Measurements from ENCODE around the gene PCCA. TPM values are rescaled to one million over a fixed set of nuclear protein-coding genes. Genes with fewer than 3 reads are reported as not detected.

Gene PCCA
- total and polyA plus RNA-seq, 2 donors (not counting 1 experiment from before 2014, with no cell fraction given), result 4.8 to 17.4 TPM

DNA sequence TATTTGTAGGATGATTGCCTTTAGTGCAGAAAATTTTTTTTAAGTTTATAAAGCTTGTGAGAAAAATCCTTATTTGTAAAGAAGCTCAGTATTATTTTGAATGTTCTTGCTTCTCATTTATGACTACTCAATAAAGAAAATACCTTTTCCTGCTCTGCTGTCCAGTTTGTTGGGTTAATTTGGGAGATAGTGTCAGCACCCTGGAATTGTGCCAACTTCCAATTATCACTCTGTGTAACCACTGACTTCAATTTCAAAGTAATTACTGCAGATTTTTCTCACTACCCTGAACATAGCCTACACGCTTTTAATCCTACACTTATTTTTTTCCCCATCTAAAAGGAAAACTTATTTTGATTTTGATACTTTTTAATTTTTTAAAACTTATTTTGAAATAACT, 406.6 kb downstream of the PCCA start:
- Mint-ChIP-seq H3K4me1 (no peaks in the 10 kb centered on the region), H3K4me3 (no peak overlapping the region), H3K27ac (no peak overlapping the region), H3K27me3 (no peaks in the 10 kb centered on the region), H3K9me3 (ENCODE audit: insufficient read depth) (no peaks in the 10 kb centered on the region)
- Histone ChIP-seq H3K27me3 (replicated peaks in 1 of 4; ENCODE audit: control extremely low read depth in 1 of 4, control insufficient read depth in 3 of 4, insufficient read depth in 4 of 4, low read length in 3 of 4) (no peaks in the 10 kb centered on the region), H4K20me1 (ENCODE audit: control insufficient read depth, insufficient read depth, low read length, poor library complexity, severe bottlenecking) (no peaks in the 10 kb centered on the region), H3K4me1 (ENCODE audit: control insufficient read depth in 2 of 2, insufficient read depth in 2 of 2, low read length in 2 of 2) (no peaks in the 10 kb centered on the region), H3K9ac (ENCODE audit: low read length) (no peak overlapping the region), H3K79me2 (ENCODE audit: control insufficient read depth, insufficient read depth, low read length) (no peaks in the 10 kb centered on the region), H3K27ac (ENCODE audit: low read length in 2 of 2) (no peak overlapping the region), H2AFZ (ENCODE audit: insufficient read depth, low read depth, low read length, poor library complexity, severe bottlenecking) (no peak overlapping the region), H3K4me3 (ENCODE audit: control extremely low read depth in 1 of 5, extremely low read depth in 1 of 5, insufficient read depth in 1 of 5, low read depth in 2 of 5, low read length in 4 of 5) (no peak overlapping the region), H3K9me3 (ENCODE audit: control extremely low read depth in 1 of 3, control insufficient read depth in 2 of 3, insufficient read depth in 1 of 3, low read length in 2 of 3) (no peaks in the 10 kb centered on the region), H3K4me2 (replicated peaks; ENCODE audit: low read depth, low read length, poor library complexity, severe bottlenecking) (no peak overlapping the region), H3K36me3 (replicated peaks in 1 of 2; ENCODE audit: control extremely low read depth in 1 of 2, control insufficient read depth in 1 of 2, extremely low read depth in 1 of 2, insufficient read depth in 2 of 2, low read length in 1 of 2) (no peaks in the 10 kb centered on the region)
- TF ChIP-seq EZH2 (IDR thresholded peaks at IDR 0.05; ENCODE audit: borderline replicate concordance, insufficient read depth, low read depth, low read length, poor library complexity, severe bottlenecking), result no peak
- TF ChIP-seq, protein P1, sequence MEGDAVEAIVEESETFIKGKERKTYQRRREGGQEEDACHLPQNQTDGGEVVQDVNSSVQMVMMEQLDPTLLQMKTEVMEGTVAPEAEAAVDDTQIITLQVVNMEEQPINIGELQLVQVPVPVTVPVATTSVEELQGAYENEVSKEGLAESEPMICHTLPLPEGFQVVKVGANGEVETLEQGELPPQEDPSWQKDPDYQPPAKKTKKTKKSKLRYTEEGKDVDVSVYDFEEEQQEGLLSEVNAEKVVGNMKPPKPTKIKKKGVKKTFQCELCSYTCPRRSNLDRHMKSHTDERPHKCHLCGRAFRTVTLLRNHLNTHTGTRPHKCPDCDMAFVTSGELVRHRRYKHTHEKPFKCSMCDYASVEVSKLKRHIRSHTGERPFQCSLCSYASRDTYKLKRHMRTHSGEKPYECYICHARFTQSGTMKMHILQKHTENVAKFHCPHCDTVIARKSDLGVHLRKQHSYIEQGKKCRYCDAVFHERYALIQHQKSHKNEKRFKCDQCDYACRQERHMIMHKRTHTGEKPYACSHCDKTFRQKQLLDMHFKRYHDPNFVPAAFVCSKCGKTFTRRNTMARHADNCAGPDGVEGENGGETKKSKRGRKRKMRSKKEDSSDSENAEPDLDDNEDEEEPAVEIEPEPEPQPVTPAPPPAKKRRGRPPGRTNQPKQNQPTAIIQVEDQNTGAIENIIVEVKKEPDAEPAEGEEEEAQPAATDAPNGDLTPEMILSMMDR (IDR thresholded peaks at IDR 0.05), result no peak
- ChIA-PET POLR2A (no interaction called here), CTCF (no interaction called here)
- DNase-seq (no peak), ATAC-seq (ENCODE audit: low read depth) (no peak)
- no CpG with 5 or more reads among the region's 1 CpG for WGBS (ENCODE audit: insufficient coverage)
- intact Hi-C loops (cut with micrococcal nuclease), result no loop called here

DNA sequence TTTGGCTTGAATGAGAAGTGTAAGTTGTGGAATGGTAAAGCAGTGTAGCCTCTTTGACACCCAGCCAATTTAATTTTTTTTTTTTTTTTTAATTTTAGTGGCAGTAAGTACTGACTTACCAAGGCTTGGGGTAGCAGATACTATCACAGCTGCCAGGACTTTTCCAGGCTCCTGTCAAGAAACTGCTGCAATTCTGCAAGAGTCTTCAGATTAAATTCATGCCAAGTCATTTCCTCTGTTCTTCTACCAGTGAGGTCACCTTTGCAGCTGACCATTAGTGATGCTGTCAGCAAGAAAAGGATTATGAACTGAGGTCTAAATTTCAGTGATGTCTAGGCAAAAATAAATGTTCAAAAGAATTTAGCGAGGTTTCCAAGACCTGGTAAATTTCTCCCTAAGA, 408.5 kb downstream of the PCCA start:
- Histone ChIP-seq H2AFZ (ENCODE audit: insufficient read depth, low read depth, low read length, poor library complexity, severe bottlenecking) (no peak overlapping the region), H3K79me2 (ENCODE audit: control insufficient read depth, insufficient read depth, low read length) (no peaks in the 10 kb centered on the region), H3K36me3 (replicated peaks in 1 of 2; ENCODE audit: control extremely low read depth in 1 of 2, control insufficient read depth in 1 of 2, extremely low read depth in 1 of 2, insufficient read depth in 2 of 2, low read length in 1 of 2) (no peaks in the 10 kb centered on the region), H3K27ac (ENCODE audit: low read length in 2 of 2) (no peak overlapping the region), H3K4me2 (replicated peaks; ENCODE audit: low read depth, low read length, poor library complexity, severe bottlenecking) (no peak overlapping the region), H4K20me1 (ENCODE audit: control insufficient read depth, insufficient read depth, low read length, poor library complexity, severe bottlenecking) (no peaks in the 10 kb centered on the region), H3K4me3 (ENCODE audit: control extremely low read depth in 1 of 5, extremely low read depth in 1 of 5, insufficient read depth in 1 of 5, low read depth in 2 of 5, low read length in 4 of 5) (no peak overlapping the region), H3K9me3 (ENCODE audit: control extremely low read depth in 1 of 3, control insufficient read depth in 2 of 3, insufficient read depth in 1 of 3, low read length in 2 of 3) (no peaks in the 10 kb centered on the region), H3K27me3 (replicated peaks in 1 of 4; ENCODE audit: control extremely low read depth in 1 of 4, control insufficient read depth in 3 of 4, insufficient read depth in 4 of 4, low read length in 3 of 4) (no peaks in the 10 kb centered on the region), H3K4me1 (ENCODE audit: control insufficient read depth in 2 of 2, insufficient read depth in 2 of 2, low read length in 2 of 2) (no peaks in the 10 kb centered on the region), H3K9ac (ENCODE audit: low read length) (no peak overlapping the region)
- ChIA-PET CTCF (interaction anchor here (0.6 kb wide), 1 partner anchor 76 kb away, joined by 3 read pairs; no protein-coding TSS in a partner anchor), POLR2A (no interaction called here)
- intact Hi-C loops (cut with micrococcal nuclease), result no loop called here
- WGBS (ENCODE audit: insufficient coverage), result 100% methylated on average over 1 of the region's 1 CpG
- no peak for DNase-seq
- no peaks in the 10 kb centered on the region for H3K9me3 Mint-ChIP-seq (ENCODE audit: insufficient read depth)
- ATAC-seq (ENCODE audit: low read depth), result no peak
- H3K4me3 Mint-ChIP-seq, result no peak overlapping the region
- no peaks in the 10 kb centered on the region for H3K4me1 Mint-ChIP-seq
- TF ChIP-seq, protein P1 (IDR thresholded peaks at IDR 0.05), result no peak
- TF ChIP-seq EZH2 (IDR thresholded peaks at IDR 0.05; ENCODE audit: borderline replicate concordance, insufficient read depth, low read depth, low read length, poor library complexity, severe bottlenecking), result no peak
- H3K27me3 Mint-ChIP-seq, result no peaks in the 10 kb centered on the region
- H3K27ac Mint-ChIP-seq, result no peak overlapping the region
